H1 (cell line): ENCODE measurements around the gene COPS9. TPM values are rescaled to one million over a fixed set of nuclear protein-coding genes. Genes with fewer than 3 reads are reported as not detected.
A peak's percentile ranks its signal among the peaks of the same experiment; 100 is the strongest.

Experiments
- CTCF ChIA-PET: fragments of 300-600 bp; sonication (Branson Sonifier 250); formaldehyde crosslinking; loops from one replicate; lab custom pipeline; 2021; ENCODE audit not compliant: partially characterized antibody; lab: Charles Lee
- POLR2A ChIA-PET: fragments of 300-600 bp; sonication (Branson Sonifier 250); formaldehyde crosslinking; loops from one replicate; lab custom pipeline; 2021; ENCODE audit warnings: inconsistent platforms; ENCODE audit not compliant: partially characterized antibody; lab: Charles Lee
- DNase-seq, 2 experiments: peaks; one replicate each; pipeline versions ENCODE4 v3.0.0 to v3.0.0-alpha.2; 2010 to 2022; ENCODE audit warnings: low spot score in 2 of 2, low read depth in 1 of 2, mixed read lengths in 1 of 2
- FAIRE-seq: peaks from 2 replicates; lab custom pipeline; 2011; peaks lifted over from hg19 to GRCh38; lab: Jason Lieb, UNC
- H2AFZ ChIP-seq: 2 replicates; pipeline ENCODE4 v1.8.1; 2012; ENCODE audit warnings: low read length, inconsistent platforms
- H2AK5ac ChIP-seq: 2 replicates; pipeline ENCODE4 v1.6.1; 2013; ENCODE audit warnings: low read depth, low read length
- H2BK120ac ChIP-seq: replicated peaks from 2 replicates; pipeline ENCODE3; 2013; ENCODE audit warnings: low read depth, low read length, inconsistent platforms
- H2BK12ac ChIP-seq: 2 replicates; pipeline ENCODE4 v1.6.1; 2013; ENCODE audit warnings: low read depth, low read length
- H2BK15ac ChIP-seq: 2 replicates; pipeline ENCODE4 v1.6.1; 2013; ENCODE audit warnings: low read length
- H2BK20ac ChIP-seq: 2 replicates; pipeline ENCODE4 v1.6.1; 2013; ENCODE audit warnings: low read length
- H2BK5ac ChIP-seq: 2 replicates; pipeline ENCODE4 v1.6.1; 2013; ENCODE audit warnings: low read depth, low read length
- H3K14ac ChIP-seq: 2 replicates; pipeline ENCODE4 v1.6.1; 2013; ENCODE audit warnings: inconsistent platforms; ENCODE audit not compliant: insufficient read length
- H3K18ac ChIP-seq: 2 replicates; pipeline ENCODE4 v1.6.1; 2013; ENCODE audit warnings: low read length; ENCODE audit errors: extremely low read depth
- H3K23ac ChIP-seq: 2 replicates; pipeline ENCODE4 v1.6.1; 2013; ENCODE audit warnings: inconsistent platforms; ENCODE audit not compliant: insufficient read length
- H3K23me2 ChIP-seq: 2 replicates; pipeline ENCODE4 v1.6.1; 2013; ENCODE audit warnings: low read depth, low read length
- H3K27ac ChIP-seq: 2 replicates; pipeline ENCODE4 v1.6.1; 2011; ENCODE audit warnings: low read depth, low read length, inconsistent platforms
- H3K27me3 ChIP-seq, 4 experiments: replicated peaks in 1 of 4; 1 replicate in 1 of 4; 2 replicates in 3 of 4; pipeline versions ENCODE4 v1.6.1 to v1.8.1; 2011 to 2013; ENCODE audit warnings: low read length in 3 of 4, mild to moderate bottlenecking in 3 of 4, inconsistent platforms in 2 of 4, mixed read lengths in 2 of 4, moderate library complexity in 1 of 4; ENCODE audit not compliant: control insufficient read depth in 3 of 4, insufficient read depth in 3 of 4; ENCODE audit errors: extremely low read depth in 1 of 4
- H3K36me3 ChIP-seq, 4 experiments: 2 replicates each; pipeline versions ENCODE4 v1.6.1 to v1.8.1; 2011 to 2013; ENCODE audit warnings: mild to moderate bottlenecking in 4 of 4, low read length in 3 of 4, moderate library complexity in 2 of 4, control low read depth in 1 of 4, inconsistent platforms in 1 of 4; ENCODE audit not compliant: insufficient read depth in 4 of 4, control insufficient read depth in 2 of 4
- H3K4ac ChIP-seq: replicated peaks from 2 replicates; pipeline ENCODE3; 2013; ENCODE audit warnings: low read length, low read depth, mixed read lengths, inconsistent platforms; ENCODE audit not compliant: insufficient read length
- H3K4me1 ChIP-seq, 4 experiments: replicated peaks in 1 of 4; 1 replicate in 1 of 4; 2 replicates in 3 of 4; pipeline versions ENCODE4 v1.6.1 to v1.8.1; 2011 to 2013; ENCODE audit warnings: low read length in 3 of 4, inconsistent platforms in 2 of 4, mixed read lengths in 1 of 4; ENCODE audit not compliant: insufficient read depth in 4 of 4, control insufficient read depth in 3 of 4
- H3K4me2 ChIP-seq, 2 experiments: 2 replicates each; pipeline versions ENCODE4 v1.6.1 to v1.8.1; 2011 to 2013; ENCODE audit warnings: low read depth in 2 of 2, low read length in 2 of 2, control low read depth in 1 of 2, inconsistent platforms in 1 of 2, mild to moderate bottlenecking in 1 of 2; ENCODE audit not compliant: insufficient read depth in 1 of 2
- H3K4me3 ChIP-seq, 4 experiments: fragments of 200-600, 300-600 bp in 1 of 4; sonication (generic), shearing (Covaris generic), sonication (Bioruptor Twin) in 1 of 4; 2 replicates each; pipeline versions ENCODE4 v1.5.1 to v1.8.1; 2011 to 2016; ENCODE audit warnings: low read length in 4 of 4, low read depth in 3 of 4, control low read depth in 2 of 4, inconsistent platforms in 2 of 4, mild to moderate bottlenecking in 2 of 4, mixed read lengths in 1 of 4, moderate library complexity in 1 of 4; ENCODE audit not compliant: insufficient read depth in 2 of 4; ENCODE audit errors: extremely low read depth in 1 of 4
- H3K56ac ChIP-seq: replicated peaks from 2 replicates; pipeline ENCODE3; 2013; ENCODE audit warnings: low read depth, mild to moderate bottlenecking, mixed read lengths, low read length, inconsistent platforms; ENCODE audit not compliant: insufficient read length
- H3K79me1 ChIP-seq: 2 replicates; pipeline ENCODE4 v1.6.1; 2013; ENCODE audit warnings: low read depth, low read length, control low read depth
- H3K79me2 ChIP-seq, 2 experiments: 2 replicates each; pipeline versions ENCODE4 v1.6.1 to v1.8.1; 2012 to 2013; ENCODE audit warnings: low read length in 2 of 2, mild to moderate bottlenecking in 2 of 2, inconsistent platforms in 1 of 2; ENCODE audit not compliant: insufficient read depth in 2 of 2, control insufficient read depth in 1 of 2
- H3K9ac ChIP-seq, 4 experiments: replicated peaks in 1 of 4; 1 replicate in 1 of 4; 2 replicates in 3 of 4; pipeline versions ENCODE4 v1.6.1 to v1.8.1; 2011 to 2013; ENCODE audit warnings: low read depth in 3 of 4, low read length in 3 of 4, control low read depth in 2 of 4, mild to moderate bottlenecking in 2 of 4, moderate library complexity in 2 of 4, inconsistent platforms in 1 of 4; ENCODE audit errors: extremely low read depth in 1 of 4
- H3K9me3 ChIP-seq, 2 experiments: 2 replicates each; pipeline versions ENCODE4 v1.6.1 to v1.8.1; 2012 to 2013; ENCODE audit warnings: mild to moderate bottlenecking in 2 of 2, moderate library complexity in 2 of 2, control low read depth in 1 of 2, inconsistent platforms in 1 of 2, low read depth in 1 of 2, low read length in 1 of 2, mixed read lengths in 1 of 2; ENCODE audit not compliant: insufficient read depth in 2 of 2
- H4K20me1 ChIP-seq, 2 experiments: replicated peaks in 1 of 2; 2 replicates each; pipeline versions ENCODE3 to v1.8.1; 2011 to 2013; ENCODE audit warnings: inconsistent platforms in 2 of 2, low read length in 2 of 2, mild to moderate bottlenecking in 1 of 2; ENCODE audit not compliant: insufficient read depth in 2 of 2, control insufficient read depth in 1 of 2
- H4K5ac ChIP-seq: 2 replicates; pipeline ENCODE4 v1.6.1; 2013; ENCODE audit warnings: low read length, low read depth, mixed read lengths, inconsistent platforms; ENCODE audit not compliant: insufficient read length
- H4K8ac ChIP-seq: 2 replicates; pipeline ENCODE4 v1.8.0; 2013; ENCODE audit warnings: mild to moderate bottlenecking, moderate library complexity, low read length, inconsistent platforms; ENCODE audit not compliant: insufficient read depth; ENCODE audit errors: extremely low read depth
- H4K91ac ChIP-seq: replicated peaks from 2 replicates; pipeline ENCODE3; 2013; ENCODE audit warnings: low read length, mixed read lengths, inconsistent platforms; ENCODE audit not compliant: insufficient read length
- ASH2L ChIP-seq: fragments of 200-600, 300-600 bp; sonication (generic); IDR thresholded peaks from one replicate; pipeline ENCODE4 v1.7.1; 2017; ENCODE audit warnings: low read length
- GABPA ChIP-seq: IDR thresholded peaks from 2 replicates; pipeline ENCODE4 v1.6.1; 2011; ENCODE audit warnings: mild to moderate bottlenecking, low read length, moderate library complexity, borderline replicate concordance; ENCODE audit not compliant: insufficient read depth
- RAD21 ChIP-seq, 2 experiments: IDR thresholded peaks in 1 of 2; conservative IDR thresholded peaks in 1 of 2; 2 replicates each; pipeline ENCODE4 v1.6.1; 2011; ENCODE audit warnings: low read depth in 2 of 2, low read length in 2 of 2, improper control_type of control experiment in 1 of 2, inconsistent platforms in 1 of 2, mild to moderate bottlenecking in 1 of 2, moderate library complexity in 1 of 2
- SIN3A ChIP-seq, 2 experiments: IDR thresholded peaks in 1 of 2; conservative IDR thresholded peaks in 1 of 2; 2 replicates each; pipeline ENCODE4 v1.6.1; 2011 to 2012; ENCODE audit warnings: low read length in 2 of 2, improper control_type of control experiment in 1 of 2, low read depth in 1 of 2, mild to moderate bottlenecking in 1 of 2
- WGBS, 2 experiments: shearing (Covaris generic) in 1 of 2; methylation state at CpG; one replicate each; pipeline versions ENCODE4 v1.1.6 to v1.1.7; 2013 to 2015; ENCODE audit warnings: low lambda C conversion rate in 2 of 2, mixed read lengths in 2 of 2, inconsistent platforms in 1 of 2, low coverage in 1 of 2, missing lambda C conversion rate in 1 of 2; ENCODE audit not compliant: insufficient replicate concordance in 2 of 2, insufficient coverage in 1 of 2, insufficient read length in 1 of 2; ENCODE audit errors: extremely low coverage in 1 of 2, missing lambda C conversion rate in 1 of 2; 5-methylcytosine and 5-hydroxymethylcytosine counted together
- polyA plus RNA-seq, 7 experiments: library from polyadenylated mRNA; depleted of rRNA in 3 of 7; stranded (reverse) in 5 of 7; unstranded in 2 of 7; fragments of >200 nt in 5 of 7; fragments of 200-250 nt in 2 of 7; gene quantifications; 1 replicate in 5 of 7; 2 replicates in 1 of 7; 4 replicates in 1 of 7; pipeline versions ENCODE4 v1.2.1 to v1.2.3, GENCODE V29; 2011 to 2013; ENCODE audit warnings: missing spikeins in 2 of 7, mixed read lengths in 2 of 7
- total RNA-seq: library from RNA; stranded (reverse); fragmentation: NEBNext Ultra II Directional; extraction: Animal tissue kit (Norgen Biotek cat#: 25700); gene quantifications from 2 replicates; pipeline ENCODE4 v1.2.1, GENCODE V29; 2021
- TF ChIP-seq, protein P1 (sequence below): IDR thresholded peaks from 2 replicates; pipeline ENCODE4 v1.6.1; 2012; ENCODE audit warnings: inconsistent platforms
- TF ChIP-seq, protein P2 (sequence below), 3 experiments: IDR thresholded peaks; 1 replicate in 2 of 3; 2 replicates in 1 of 3; pipeline versions ENCODE4 v1.5.1 to v1.6.1; 2011; ENCODE audit warnings: low read length in 3 of 3, mild to moderate bottlenecking in 3 of 3, inconsistent platforms in 2 of 3, low read depth in 1 of 3, moderate library complexity in 1 of 3; ENCODE audit not compliant: insufficient read depth in 1 of 3; ENCODE audit errors: control extremely low read depth in 1 of 3

The COPS9 gene
- total and polyA plus RNA-seq, 2 of the 8 experiments (the other 6 are each of a cell fraction or from before 2014, with no cell fraction given), result 154 to 234 TPM

DNA sequence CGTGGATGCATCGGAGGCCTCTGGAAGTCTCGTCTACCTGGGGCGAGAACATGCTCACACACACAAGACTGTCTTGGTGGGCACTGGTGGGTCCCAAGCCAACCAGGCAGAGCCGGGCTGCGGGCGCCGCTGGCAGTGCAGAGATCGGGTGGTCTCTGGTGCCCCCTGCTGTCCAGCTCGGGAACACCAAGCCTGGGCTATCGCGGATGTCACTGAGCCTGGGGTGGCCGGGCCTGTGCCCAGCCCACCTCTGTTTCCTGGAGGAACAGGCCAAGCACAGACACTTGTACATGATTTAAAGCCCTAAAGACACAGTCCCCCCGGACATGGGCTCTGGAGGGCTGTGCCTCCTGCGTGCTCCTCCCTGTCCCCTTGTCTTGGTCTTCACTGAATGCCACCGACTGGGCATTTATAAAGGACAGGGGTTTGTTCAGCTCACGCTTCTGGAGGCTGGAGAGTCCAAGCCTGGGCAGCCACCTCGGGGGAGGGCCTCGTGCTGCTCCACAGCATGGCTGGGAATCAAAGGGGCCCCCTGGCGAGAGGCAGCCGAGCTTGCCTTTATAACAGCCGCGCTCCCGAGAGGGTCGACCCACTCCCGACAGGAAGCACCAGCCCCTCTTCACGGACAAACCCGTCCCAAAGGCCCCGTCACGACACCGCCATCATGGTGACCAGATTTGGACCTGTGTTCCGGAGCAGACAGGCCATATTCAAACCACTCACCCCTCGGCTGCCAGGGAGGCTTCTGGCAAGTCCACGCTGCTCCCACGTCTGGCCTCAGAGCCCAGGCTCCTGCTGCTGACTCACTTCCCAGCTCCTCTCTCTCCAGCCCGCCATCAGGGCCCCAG is 7.9 kb upstream of the COPS9 start:
- H2BK20ac ChIP-seq, result no peak overlapping the region
- H3K79me2 ChIP-seq, result no peaks in the 10 kb centered on the region
- H4K8ac ChIP-seq, result peak overlapping the region; percentile 58
- ChIA-PET CTCF (interaction anchor here (0.6 to 3.4 kb wide), 24 partner anchors 9 to 1051 kb away, joined by 3 to 23 read pairs (median 3); partner anchors contain the start of gene OR6B2), POLR2A (interaction anchor here (0.7 to 1.5 kb wide), 3 partner anchors 9 to 14 kb away, joined by 3 to 4 read pairs (median 4); no protein-coding TSS in a partner anchor)
- H2BK15ac ChIP-seq, result no peak overlapping the region
- no peaks in the 10 kb centered on the region for H3K79me1 ChIP-seq
- no peak overlapping the region for H3K14ac ChIP-seq
- no peak overlapping the region for H2BK12ac ChIP-seq
- peaks cover 0 to 6% of the 10 kb centered on the region in 2 experiments; a peak in 1 of 4 replicates for H3K9me3 ChIP-seq
- no peak for FAIRE-seq
- WGBS, 2 experiments, result 56% methylated on average over 33 of the region's 36 CpGs; no CpG with 5 or more reads in 1 of the 2 experiments
- H3K4ac ChIP-seq, result no peak overlapping the region
- no peaks in the 10 kb centered on the region for H3K27me3 ChIP-seq
- no peak overlapping the region for H3K9ac ChIP-seq
- peaks cover 0 to 11% of the 10 kb centered on the region in 2 experiments for H4K20me1 ChIP-seq
- H3K4me3 ChIP-seq, result no peak overlapping the region
- DNase-seq, result peak; percentile 50 to 98
- TF ChIP-seq ASH2L, result no peak
- TF ChIP-seq SIN3A (conservative IDR thresholded peaks at IDR 0.05 in 1 of 2, IDR thresholded peaks at IDR 0.05 in 1 of 2; ENCODE audit: low read depth in 1 of 2, low read length in 2 of 2), result no peak
- 0 out of 2 replicates have a peak, but pooled peaks have one; percentile 62 for TF ChIP-seq GABPA
- TF ChIP-seq, protein P1, sequence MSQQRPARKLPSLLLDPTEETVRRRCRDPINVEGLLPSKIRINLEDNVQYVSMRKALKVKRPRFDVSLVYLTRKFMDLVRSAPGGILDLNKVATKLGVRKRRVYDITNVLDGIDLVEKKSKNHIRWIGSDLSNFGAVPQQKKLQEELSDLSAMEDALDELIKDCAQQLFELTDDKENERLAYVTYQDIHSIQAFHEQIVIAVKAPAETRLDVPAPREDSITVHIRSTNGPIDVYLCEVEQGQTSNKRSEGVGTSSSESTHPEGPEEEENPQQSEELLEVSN, result no peak
- TF ChIP-seq, protein P2, sequence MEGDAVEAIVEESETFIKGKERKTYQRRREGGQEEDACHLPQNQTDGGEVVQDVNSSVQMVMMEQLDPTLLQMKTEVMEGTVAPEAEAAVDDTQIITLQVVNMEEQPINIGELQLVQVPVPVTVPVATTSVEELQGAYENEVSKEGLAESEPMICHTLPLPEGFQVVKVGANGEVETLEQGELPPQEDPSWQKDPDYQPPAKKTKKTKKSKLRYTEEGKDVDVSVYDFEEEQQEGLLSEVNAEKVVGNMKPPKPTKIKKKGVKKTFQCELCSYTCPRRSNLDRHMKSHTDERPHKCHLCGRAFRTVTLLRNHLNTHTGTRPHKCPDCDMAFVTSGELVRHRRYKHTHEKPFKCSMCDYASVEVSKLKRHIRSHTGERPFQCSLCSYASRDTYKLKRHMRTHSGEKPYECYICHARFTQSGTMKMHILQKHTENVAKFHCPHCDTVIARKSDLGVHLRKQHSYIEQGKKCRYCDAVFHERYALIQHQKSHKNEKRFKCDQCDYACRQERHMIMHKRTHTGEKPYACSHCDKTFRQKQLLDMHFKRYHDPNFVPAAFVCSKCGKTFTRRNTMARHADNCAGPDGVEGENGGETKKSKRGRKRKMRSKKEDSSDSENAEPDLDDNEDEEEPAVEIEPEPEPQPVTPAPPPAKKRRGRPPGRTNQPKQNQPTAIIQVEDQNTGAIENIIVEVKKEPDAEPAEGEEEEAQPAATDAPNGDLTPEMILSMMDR (IDR thresholded peaks at IDR 0.05; ENCODE audit: control extremely low read depth in 1 of 3, insufficient read depth in 1 of 3, low read depth in 1 of 3, low read length in 3 of 3), result peak in 2 of 3 experiments; percentile 94 to 96; a peak in 3 of 4 replicates
- peak; percentile 97 to 99 for TF ChIP-seq RAD21 (IDR thresholded peaks at IDR 0.05 in 1 of 2, conservative IDR thresholded peaks at IDR 0.05 in 1 of 2; ENCODE audit: low read depth in 2 of 2, low read length in 2 of 2)
- peaks cover 9% of the 10 kb centered on the region; the same call in 1 of the 2 replicates for H3K23me2 ChIP-seq
- H3K36me3 ChIP-seq, result no peaks in the 10 kb centered on the region
- H2AK5ac ChIP-seq, result no peak overlapping the region
- peak overlapping the region; percentile 54 for H4K91ac ChIP-seq
- no peak overlapping the region for H2BK5ac ChIP-seq
- peak overlapping the region; percentile 90; the same call in 1 of the 2 replicates for H2AFZ ChIP-seq
- no peak overlapping the region for H2BK120ac ChIP-seq
- no peak overlapping the region for H3K27ac ChIP-seq
- H3K18ac ChIP-seq, result no peak overlapping the region
- H4K5ac ChIP-seq, result no peak overlapping the region
- no peak overlapping the region for H3K23ac ChIP-seq
- H3K4me2 ChIP-seq, result no peak overlapping the region
- peaks cover 0 to 14% (median 10%) of the 10 kb centered on the region in 4 experiments; a peak in 6 of 7 replicates for H3K4me1 ChIP-seq
- H3K56ac ChIP-seq, result no peak overlapping the region
